Fibroblast of lung (primary cell): ENCODE measurements around the gene NINJ2.

ENCODE experiments used
- CTCF ChIP-seq, 2 donors: IDR thresholded peaks in 1 of 2; conservative IDR thresholded peaks in 1 of 2; 1 replicate in 1 of 2; 2 replicates in 1 of 2; pipeline ENCODE4 v1.5.1; 2011 to 2012; ENCODE audit warnings: low read length in 2 of 2, control low read depth in 1 of 2, inconsistent platforms in 1 of 2, low read depth in 1 of 2, mild to moderate bottlenecking in 1 of 2
- EZH2 ChIP-seq: IDR thresholded peaks from 2 replicates; pipeline ENCODE4 v1.5.1; 2012; ENCODE audit warnings: low read length, control low read depth, mild to moderate bottlenecking; ENCODE audit errors: missing control alignments

- TF ChIP-seq CTCF (conservative IDR thresholded peaks at IDR 0.05 in 1 of 2, IDR thresholded peaks at IDR 0.05 in 1 of 2; ENCODE audit: low read depth in 1 of 2, low read length in 2 of 2) (peak; percentile 14 to 24), EZH2 (no peak)
Observed at GRCh38 chr12:642633-643474, 20.4 kb downstream of the NINJ2 start.
